HEK293 (cell line): ENCODE results near the gene SNAP47.
A peak's percentile ranks its signal among the peaks of the same experiment; 100 is the strongest.

ENCODE experiments used
- CTCF ChIA-PET: fragments of 350-600 bp; formaldehyde crosslinking; extraction: SDS; loops from one replicate; lab custom pipeline; 2021; ENCODE audit warnings: antibody characterized with exemption; lab: Yijun Ruan, JAX
- POLR2A ChIA-PET: fragments of 300-600 bp; formaldehyde crosslinking; extraction: SDS; loops from one replicate; lab custom pipeline; 2020; ENCODE audit warnings: antibody characterized with exemption, inconsistent platforms; lab: Yijun Ruan, JAX
- H3K27ac ChIP-seq: fragments of 200-500 bp; sonication (Bioruptor generic); 2 replicates; pipeline ENCODE4 v1.5.1; 2014; ENCODE audit warnings: low read depth, low read length, control low read depth, inconsistent platforms; ENCODE audit errors: extremely low read depth
- H3K36me3 ChIP-seq, 2 experiments: fragments of 200-500 bp in 1 of 2; sonication (Bioruptor generic) in 1 of 2; 1 replicate in 1 of 2; 2 replicates in 1 of 2; pipeline ENCODE4 v1.5.1; 2014 to 2017; ENCODE audit warnings: inconsistent platforms in 2 of 2, low read length in 2 of 2; ENCODE audit not compliant: control insufficient read depth in 2 of 2, insufficient read depth in 1 of 2
- H3K4me1 ChIP-seq: fragments of 200-500 bp; sonication (Bioruptor generic); 2 replicates; pipeline ENCODE4 v1.5.1; 2014; ENCODE audit warnings: mild to moderate bottlenecking, low read length, inconsistent platforms; ENCODE audit not compliant: control insufficient read depth, insufficient read depth
- H3K4me3 ChIP-seq: 2 replicates; pipeline ENCODE4 v1.5.1; 2011; ENCODE audit warnings: low read depth, mild to moderate bottlenecking, control low read depth, low read length, moderate library complexity
- H3K9me3 ChIP-seq: fragments of 200-500 bp; sonication (Bioruptor generic); 2 replicates; pipeline ENCODE4 v1.5.1; 2014; ENCODE audit warnings: low read depth, low read length, inconsistent platforms; ENCODE audit not compliant: control insufficient read depth, insufficient read depth
- HOXD13 ChIP-seq: sonication (generic); formaldehyde crosslinking; IDR thresholded peaks from 2 replicates; pipeline ENCODE4 v1.8.0; 2022; ENCODE audit warnings: missing genetic modification reagents, borderline replicate concordance
- SCRT2 ChIP-seq: fragments of 450-650 bp; formaldehyde crosslinking; IDR thresholded peaks from 2 replicates; pipeline ENCODE4 v1.5.1; 2016; ENCODE audit warnings: missing biosample characterization, missing genetic modification characterization
- ZIC2 ChIP-seq: fragments of 450-650 bp; formaldehyde crosslinking; IDR thresholded peaks from 2 replicates; pipeline ENCODE4 v1.5.1; 2016; ENCODE audit warnings: missing biosample characterization, missing genetic modification characterization
- ZNF155 ChIP-seq: fragments of 450-650 bp; formaldehyde crosslinking; IDR thresholded peaks from 2 replicates; pipeline ENCODE4 v1.5.1; 2016; ENCODE audit warnings: missing biosample characterization, missing genetic modification characterization
- ZNF239 ChIP-seq: fragments of 450-650 bp; formaldehyde crosslinking; IDR thresholded peaks from 2 replicates; pipeline ENCODE4 v1.5.1; 2016; ENCODE audit warnings: missing biosample characterization, missing genetic modification characterization
- ZNF335 ChIP-seq: fragments of 450-650 bp; formaldehyde crosslinking; conservative IDR thresholded peaks from 2 replicates; pipeline ENCODE4 v1.5.1; 2016; ENCODE audit warnings: missing biosample characterization, missing genetic modification characterization
- ZNF37A ChIP-seq: fragments of 450-650 bp; IDR thresholded peaks from 2 replicates; pipeline ENCODE4 v1.5.1; 2018; ENCODE audit warnings: missing biosample characterization, missing genetic modification characterization
- ZNF560 ChIP-seq: fragments of 450-650 bp; formaldehyde crosslinking; IDR thresholded peaks from 2 replicates; pipeline ENCODE4 v1.5.1; 2017; ENCODE audit warnings: missing biosample characterization, missing genetic modification characterization, borderline replicate concordance
- ZNF623 ChIP-seq: fragments of 450-650 bp; formaldehyde crosslinking; IDR thresholded peaks from 2 replicates; pipeline ENCODE4 v1.5.1; 2016; ENCODE audit warnings: missing biosample characterization, missing genetic modification characterization
- ZNF658 ChIP-seq: fragments of 450-650 bp; formaldehyde crosslinking; IDR thresholded peaks from 2 replicates; pipeline ENCODE4; 2016; ENCODE audit warnings: missing biosample characterization, missing genetic modification characterization
- ZNF777 ChIP-seq: fragments of 450-650 bp; formaldehyde crosslinking; IDR thresholded peaks from 2 replicates; pipeline ENCODE4 v1.5.1; 2017; ENCODE audit warnings: missing biosample characterization, missing genetic modification characterization, borderline replicate concordance
- ZNF792 ChIP-seq: fragments of 450-650 bp; formaldehyde crosslinking; IDR thresholded peaks from 2 replicates; pipeline ENCODE4 v1.5.1; 2016; ENCODE audit warnings: missing biosample characterization, missing genetic modification characterization
- ZNF843 ChIP-seq: fragments of 450-650 bp; formaldehyde crosslinking; IDR thresholded peaks from 2 replicates; pipeline ENCODE4 v1.5.1; 2016; ENCODE audit warnings: missing biosample characterization, missing genetic modification characterization
- ZSCAN16 ChIP-seq: fragments of 450-650 bp; formaldehyde crosslinking; IDR thresholded peaks from 2 replicates; pipeline ENCODE4 v1.5.1; 2016; ENCODE audit warnings: missing biosample characterization, missing genetic modification characterization
- TF ChIP-seq, protein P1 (sequence below): sonication (generic); formaldehyde crosslinking; IDR thresholded peaks from 2 replicates; pipeline ENCODE4 v1.8.1; 2022; ENCODE audit warnings: mild to moderate bottlenecking, moderate library complexity, missing genetic modification reagents
- TF ChIP-seq, protein P2 (sequence below): fragments of 450-650 bp; formaldehyde crosslinking; conservative IDR thresholded peaks from 2 replicates; pipeline ENCODE4 v1.5.1; 2016; ENCODE audit warnings: low read depth, missing biosample characterization, missing genetic modification characterization
- TF ChIP-seq, protein P3 (sequence below): fragments of 450-650 bp; formaldehyde crosslinking; IDR thresholded peaks from 2 replicates; pipeline ENCODE4 v1.5.1; 2016; ENCODE audit warnings: missing biosample characterization, missing genetic modification characterization, borderline replicate concordance
- TF ChIP-seq, protein P4 (sequence below): fragments of 450-650 bp; formaldehyde crosslinking; optimal IDR thresholded peaks from 2 replicates; pipeline ENCODE3; 2016; ENCODE audit warnings: missing biosample characterization, mild to moderate bottlenecking, missing genetic modification characterization

SNAP47 gene

DNA sequence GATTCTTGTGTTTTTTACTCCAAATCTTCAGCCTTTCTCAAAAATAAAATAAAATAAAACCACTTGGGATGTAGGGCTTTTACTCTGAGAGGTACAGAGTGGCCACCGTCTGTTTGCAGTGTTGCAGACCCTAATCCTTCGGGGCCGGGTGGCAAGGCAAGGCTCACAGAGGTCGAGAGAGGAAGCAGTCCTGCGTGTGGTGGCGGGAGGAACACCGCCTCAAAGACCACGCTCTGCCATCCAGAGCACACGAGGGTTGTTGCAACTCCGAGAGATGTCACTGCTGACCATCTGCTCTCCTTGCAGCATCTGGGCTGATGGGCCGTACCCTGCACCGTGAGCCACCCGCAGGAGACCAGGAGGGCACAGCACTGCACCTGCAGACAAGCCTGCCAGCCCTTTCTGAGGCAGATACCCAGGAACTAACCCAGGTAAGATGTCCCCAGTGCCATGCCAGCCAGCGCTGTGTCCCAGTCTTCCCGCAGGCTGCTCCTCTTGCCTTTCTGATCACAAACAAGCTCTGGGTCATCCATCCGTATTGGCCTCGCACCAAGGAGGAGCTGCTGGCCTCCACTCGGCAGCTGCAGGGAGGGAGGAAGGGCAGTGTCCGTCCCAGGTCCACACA, 31.5 kb downstream of the SNAP47 start:
- CTCF ChIA-PET, result interaction anchor here (0.6 to 1.6 kb wide), 3 partner anchors 51 to 1956 kb away, joined by 3 to 11 read pairs (median 4); no protein-coding TSS in a partner anchor
- TF ChIP-seq ZNF658 (no peak), ZNF792 (no peak), ZNF843 (tag by site-specific recombination) (no peak), ZNF623 (tag by site-specific recombination) (no peak), ZNF155 (no peak), ZSCAN16 (tag by site-specific recombination) (no peak), SCRT2 (tag by site-specific recombination) (no peak), ZNF560 (no peak), ZNF777 (no peak), HOXD13 (no peak), ZNF335 (no peak), ZNF239 (tag by site-specific recombination) (no peak)
- TF ChIP-seq, protein P1, sequence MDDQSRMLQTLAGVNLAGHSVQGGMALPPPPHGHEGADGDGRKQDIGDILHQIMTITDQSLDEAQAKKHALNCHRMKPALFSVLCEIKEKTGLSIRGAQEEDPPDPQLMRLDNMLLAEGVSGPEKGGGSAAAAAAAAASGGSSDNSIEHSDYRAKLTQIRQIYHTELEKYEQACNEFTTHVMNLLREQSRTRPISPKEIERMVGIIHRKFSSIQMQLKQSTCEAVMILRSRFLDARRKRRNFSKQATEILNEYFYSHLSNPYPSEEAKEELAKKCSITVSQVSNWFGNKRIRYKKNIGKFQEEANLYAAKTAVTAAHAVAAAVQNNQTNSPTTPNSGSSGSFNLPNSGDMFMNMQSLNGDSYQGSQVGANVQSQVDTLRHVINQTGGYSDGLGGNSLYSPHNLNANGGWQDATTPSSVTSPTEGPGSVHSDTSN (CRISPR knock-in tag), result no peak
- TF ChIP-seq, protein P2, sequence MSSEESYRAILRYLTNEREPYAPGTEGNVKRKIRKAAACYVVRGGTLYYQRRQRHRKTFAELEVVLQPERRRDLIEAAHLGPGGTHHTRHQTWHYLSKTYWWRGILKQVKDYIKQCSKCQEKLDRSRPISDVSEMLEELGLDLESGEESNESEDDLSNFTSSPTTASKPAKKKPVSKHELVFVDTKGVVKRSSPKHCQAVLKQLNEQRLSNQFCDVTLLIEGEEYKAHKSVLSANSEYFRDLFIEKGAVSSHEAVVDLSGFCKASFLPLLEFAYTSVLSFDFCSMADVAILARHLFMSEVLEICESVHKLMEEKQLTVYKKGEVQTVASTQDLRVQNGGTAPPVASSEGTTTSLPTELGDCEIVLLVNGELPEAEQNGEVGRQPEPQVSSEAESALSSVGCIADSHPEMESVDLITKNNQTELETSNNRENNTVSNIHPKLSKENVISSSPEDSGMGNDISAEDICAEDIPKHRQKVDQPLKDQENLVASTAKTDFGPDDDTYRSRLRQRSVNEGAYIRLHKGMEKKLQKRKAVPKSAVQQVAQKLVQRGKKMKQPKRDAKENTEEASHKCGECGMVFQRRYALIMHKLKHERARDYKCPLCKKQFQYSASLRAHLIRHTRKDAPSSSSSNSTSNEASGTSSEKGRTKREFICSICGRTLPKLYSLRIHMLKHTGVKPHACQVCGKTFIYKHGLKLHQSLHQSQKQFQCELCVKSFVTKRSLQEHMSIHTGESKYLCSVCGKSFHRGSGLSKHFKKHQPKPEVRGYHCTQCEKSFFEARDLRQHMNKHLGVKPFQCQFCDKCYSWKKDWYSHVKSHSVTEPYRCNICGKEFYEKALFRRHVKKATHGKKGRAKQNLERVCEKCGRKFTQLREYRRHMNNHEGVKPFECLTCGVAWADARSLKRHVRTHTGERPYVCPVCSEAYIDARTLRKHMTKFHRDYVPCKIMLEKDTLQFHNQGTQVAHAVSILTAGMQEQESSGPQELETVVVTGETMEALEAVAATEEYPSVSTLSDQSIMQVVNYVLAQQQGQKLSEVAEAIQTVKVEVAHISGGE (tag by site-specific recombination), result no peak
- TF ChIP-seq, all 188 proteins: peak for 0
- Histone ChIP-seq H3K27ac (no peak overlapping the region), H3K9me3 (no peaks in the 10 kb centered on the region), H3K4me1 (peaks cover 5% of the 10 kb centered on the region), H3K36me3 (peaks cover 23 to 92% of the 10 kb centered on the region in 2 experiments), H3K4me3 (no peak overlapping the region)
- POLR2A ChIA-PET, result no interaction called here

DNA sequence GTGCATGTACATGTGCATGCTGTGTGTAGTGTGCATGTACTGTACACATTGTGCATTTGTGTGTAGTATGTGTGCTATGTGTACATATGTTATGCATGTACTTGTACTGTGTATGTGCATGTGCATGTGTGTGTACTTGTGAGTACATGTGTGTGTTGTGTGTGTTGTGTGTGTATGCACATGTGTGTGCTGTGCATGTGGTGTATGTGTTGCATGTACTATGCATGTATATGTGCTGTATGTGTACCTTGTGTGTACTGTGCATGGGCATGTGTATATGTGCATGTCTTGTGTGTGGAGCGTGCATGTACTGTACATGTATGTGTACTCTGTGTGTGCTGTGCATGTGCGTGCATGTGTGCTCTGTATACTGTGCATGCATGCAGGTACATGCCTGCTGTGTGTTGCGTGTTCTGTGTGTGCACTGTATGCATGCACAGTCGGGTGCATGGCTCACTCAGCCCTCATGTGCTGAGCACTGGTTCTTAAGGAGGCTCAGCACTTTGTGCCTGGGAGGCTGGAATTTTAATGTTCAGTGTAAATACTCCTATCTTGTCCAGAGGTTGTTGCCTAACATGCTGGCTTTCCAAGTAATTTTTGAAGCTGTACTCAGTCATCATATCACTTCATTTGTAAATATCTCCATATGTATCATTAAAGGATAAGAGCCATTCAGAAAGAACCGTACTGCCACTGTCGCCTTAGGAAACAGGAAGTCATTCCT, 32.3 kb downstream of the SNAP47 start:
- peaks cover 23 to 94% of the 10 kb centered on the region in 2 experiments for H3K36me3 ChIP-seq
- H3K27ac ChIP-seq, result no peak overlapping the region
- TF ChIP-seq, protein P3, sequence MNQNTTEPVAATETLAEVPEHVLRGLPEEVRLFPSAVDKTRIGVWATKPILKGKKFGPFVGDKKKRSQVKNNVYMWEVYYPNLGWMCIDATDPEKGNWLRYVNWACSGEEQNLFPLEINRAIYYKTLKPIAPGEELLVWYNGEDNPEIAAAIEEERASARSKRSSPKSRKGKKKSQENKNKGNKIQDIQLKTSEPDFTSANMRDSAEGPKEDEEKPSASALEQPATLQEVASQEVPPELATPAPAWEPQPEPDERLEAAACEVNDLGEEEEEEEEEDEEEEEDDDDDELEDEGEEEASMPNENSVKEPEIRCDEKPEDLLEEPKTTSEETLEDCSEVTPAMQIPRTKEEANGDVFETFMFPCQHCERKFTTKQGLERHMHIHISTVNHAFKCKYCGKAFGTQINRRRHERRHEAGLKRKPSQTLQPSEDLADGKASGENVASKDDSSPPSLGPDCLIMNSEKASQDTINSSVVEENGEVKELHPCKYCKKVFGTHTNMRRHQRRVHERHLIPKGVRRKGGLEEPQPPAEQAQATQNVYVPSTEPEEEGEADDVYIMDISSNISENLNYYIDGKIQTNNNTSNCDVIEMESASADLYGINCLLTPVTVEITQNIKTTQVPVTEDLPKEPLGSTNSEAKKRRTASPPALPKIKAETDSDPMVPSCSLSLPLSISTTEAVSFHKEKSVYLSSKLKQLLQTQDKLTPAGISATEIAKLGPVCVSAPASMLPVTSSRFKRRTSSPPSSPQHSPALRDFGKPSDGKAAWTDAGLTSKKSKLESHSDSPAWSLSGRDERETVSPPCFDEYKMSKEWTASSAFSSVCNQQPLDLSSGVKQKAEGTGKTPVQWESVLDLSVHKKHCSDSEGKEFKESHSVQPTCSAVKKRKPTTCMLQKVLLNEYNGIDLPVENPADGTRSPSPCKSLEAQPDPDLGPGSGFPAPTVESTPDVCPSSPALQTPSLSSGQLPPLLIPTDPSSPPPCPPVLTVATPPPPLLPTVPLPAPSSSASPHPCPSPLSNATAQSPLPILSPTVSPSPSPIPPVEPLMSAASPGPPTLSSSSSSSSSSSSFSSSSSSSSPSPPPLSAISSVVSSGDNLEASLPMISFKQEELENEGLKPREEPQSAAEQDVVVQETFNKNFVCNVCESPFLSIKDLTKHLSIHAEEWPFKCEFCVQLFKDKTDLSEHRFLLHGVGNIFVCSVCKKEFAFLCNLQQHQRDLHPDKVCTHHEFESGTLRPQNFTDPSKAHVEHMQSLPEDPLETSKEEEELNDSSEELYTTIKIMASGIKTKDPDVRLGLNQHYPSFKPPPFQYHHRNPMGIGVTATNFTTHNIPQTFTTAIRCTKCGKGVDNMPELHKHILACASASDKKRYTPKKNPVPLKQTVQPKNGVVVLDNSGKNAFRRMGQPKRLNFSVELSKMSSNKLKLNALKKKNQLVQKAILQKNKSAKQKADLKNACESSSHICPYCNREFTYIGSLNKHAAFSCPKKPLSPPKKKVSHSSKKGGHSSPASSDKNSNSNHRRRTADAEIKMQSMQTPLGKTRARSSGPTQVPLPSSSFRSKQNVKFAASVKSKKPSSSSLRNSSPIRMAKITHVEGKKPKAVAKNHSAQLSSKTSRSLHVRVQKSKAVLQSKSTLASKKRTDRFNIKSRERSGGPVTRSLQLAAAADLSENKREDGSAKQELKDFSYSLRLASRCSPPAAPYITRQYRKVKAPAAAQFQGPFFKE (tag by site-specific recombination), result peak; percentile 65; the same call in 1 of the 2 replicates
- TF ChIP-seq ZNF37A (tag by site-specific recombination) (no peak), ZIC2 (0 out of 2 replicates have a peak, but pooled peaks have one; percentile 6), HOXD13 (0 out of 2 replicates have a peak, but pooled peaks have one; percentile 5)
- TF ChIP-seq, protein P4, sequence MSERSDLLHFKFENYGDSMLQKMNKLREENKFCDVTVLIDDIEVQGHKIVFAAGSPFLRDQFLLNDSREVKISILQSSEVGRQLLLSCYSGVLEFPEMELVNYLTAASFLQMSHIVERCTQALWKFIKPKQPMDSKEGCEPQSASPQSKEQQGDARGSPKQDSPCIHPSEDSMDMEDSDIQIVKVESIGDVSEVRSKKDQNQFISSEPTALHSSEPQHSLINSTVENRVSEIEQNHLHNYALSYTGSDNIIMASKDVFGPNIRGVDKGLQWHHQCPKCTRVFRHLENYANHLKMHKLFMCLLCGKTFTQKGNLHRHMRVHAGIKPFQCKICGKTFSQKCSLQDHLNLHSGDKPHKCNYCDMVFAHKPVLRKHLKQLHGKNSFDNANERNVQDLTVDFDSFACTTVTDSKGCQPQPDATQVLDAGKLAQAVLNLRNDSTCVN (tag by site-specific recombination), result peak; percentile 10
- H3K4me3 ChIP-seq, result no peak overlapping the region
- CTCF ChIA-PET, result interaction anchor here (0.6 kb wide), 1 partner anchor 50 kb away, joined by 4 read pairs; no protein-coding TSS in a partner anchor
- peaks cover 2% of the 10 kb centered on the region for H3K4me1 ChIP-seq
- POLR2A ChIA-PET, result no interaction called here
- no peaks in the 10 kb centered on the region for H3K9me3 ChIP-seq
